Duodenal mucosa (tissue), 2 donors: ENCODE measurements around the gene PTBP1.
A peak's percentile ranks its signal among the peaks of the same experiment; 100 is the strongest.

Source experiments
- H3K27ac ChIP-seq: one replicate; pipeline ENCODE4 v1.7.0; 2013; ENCODE audit warnings: low read depth, low read length
- H3K27me3 ChIP-seq, 2 donors: one replicate each; pipeline ENCODE4 v1.7.0; 2013; ENCODE audit warnings: low read length in 2 of 2, control low read depth in 1 of 2; ENCODE audit not compliant: insufficient read depth in 2 of 2, control insufficient read depth in 1 of 2
- H3K36me3 ChIP-seq, 2 donors: one replicate each; pipeline ENCODE4 v1.7.0; 2013; ENCODE audit warnings: low read length in 2 of 2, control low read depth in 1 of 2; ENCODE audit not compliant: insufficient read depth in 2 of 2, control insufficient read depth in 1 of 2
- H3K4me1 ChIP-seq, 2 donors: one replicate each; pipeline ENCODE4 v1.7.0; 2013; ENCODE audit warnings: low read length in 2 of 2, control low read depth in 1 of 2; ENCODE audit not compliant: insufficient read depth in 2 of 2, control insufficient read depth in 1 of 2
- H3K4me3 ChIP-seq, 2 donors: one replicate each; pipeline ENCODE4 v1.7.0; 2013; ENCODE audit warnings: low read length in 2 of 2, low read depth in 1 of 2
- H3K9ac ChIP-seq, 2 donors: one replicate each; pipeline ENCODE4 v1.7.0; 2013; ENCODE audit warnings: low read length in 2 of 2, low read depth in 1 of 2
- H3K9me3 ChIP-seq, 2 donors: one replicate each; pipeline ENCODE4 v1.7.0; 2013; ENCODE audit warnings: low read length in 2 of 2, control low read depth in 1 of 2; ENCODE audit not compliant: control insufficient read depth in 1 of 2

Gene PTBP1

DNA sequence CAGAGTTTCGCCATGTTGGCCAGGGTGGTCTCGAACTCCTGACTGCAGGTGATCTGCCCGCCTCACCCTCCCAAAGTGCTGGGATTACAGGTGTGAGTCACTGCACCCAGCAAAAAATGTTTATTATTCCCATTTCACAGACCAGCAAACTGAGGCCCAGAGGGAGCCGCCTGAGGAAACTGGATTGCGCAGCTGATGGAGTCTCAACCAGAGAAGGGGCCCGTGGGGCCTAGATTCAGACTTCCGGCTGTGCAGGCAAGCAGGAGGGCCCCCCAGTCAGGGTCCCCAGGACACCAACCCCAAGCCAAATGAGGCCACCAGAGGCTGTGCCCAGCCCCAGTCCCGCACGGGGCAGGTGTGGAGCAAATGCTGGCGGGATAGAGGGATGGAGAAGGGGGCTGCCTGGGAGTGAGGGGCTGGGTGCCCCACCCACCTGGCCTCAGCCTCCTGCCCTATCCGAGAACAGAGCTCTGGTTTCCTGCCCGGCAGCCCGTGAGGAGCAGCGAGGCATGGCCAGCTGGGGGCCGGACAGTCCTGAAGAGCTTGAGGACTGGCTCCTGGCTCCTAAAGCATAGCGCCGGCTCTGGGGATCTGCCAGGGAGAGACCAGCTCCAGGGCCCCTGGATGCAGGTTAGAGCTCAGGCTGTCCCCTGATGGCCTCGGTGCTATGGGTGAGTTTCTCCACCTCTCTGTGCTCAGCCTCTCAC, 24.4 kb upstream of the PTBP1 start:
- Histone ChIP-seq H3K9me3 (no peaks in the 10 kb centered on the region), H3K9ac (no peak overlapping the region), H3K27me3 (no peaks in the 10 kb centered on the region), H3K4me3 (no peak overlapping the region), H3K4me1 (no peaks in the 10 kb centered on the region), H3K36me3 (no peaks in the 10 kb centered on the region), H3K27ac (no peak overlapping the region)

DNA sequence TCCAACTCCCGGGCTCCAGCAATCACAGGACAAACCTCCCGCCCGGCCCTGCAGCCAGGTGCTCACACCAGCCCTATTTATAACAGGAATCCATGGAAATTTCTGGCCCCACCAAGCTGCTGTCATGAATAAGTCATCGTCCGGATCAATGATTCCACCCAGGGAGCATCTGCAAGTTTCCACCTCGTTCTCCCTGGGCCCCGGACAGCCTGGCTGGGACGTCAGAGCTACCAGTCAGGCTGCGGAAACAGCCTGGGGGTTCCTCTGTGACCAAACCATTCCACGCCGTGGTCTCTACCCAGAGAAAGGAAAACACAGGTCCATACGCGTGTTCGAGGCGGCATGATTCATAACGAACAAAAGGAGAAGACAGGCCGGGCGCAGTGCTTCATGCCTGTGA, 20.7 kb upstream of the PTBP1 start:
- Histone ChIP-seq H3K4me3 (no peak overlapping the region), H3K36me3 (no peaks in the 10 kb centered on the region), H3K27me3 (no peaks in the 10 kb centered on the region), H3K4me1 (no peaks in the 10 kb centered on the region), H3K9me3 (no peaks in the 10 kb centered on the region), H3K9ac (no peak overlapping the region), H3K27ac (no peak overlapping the region)

DNA sequence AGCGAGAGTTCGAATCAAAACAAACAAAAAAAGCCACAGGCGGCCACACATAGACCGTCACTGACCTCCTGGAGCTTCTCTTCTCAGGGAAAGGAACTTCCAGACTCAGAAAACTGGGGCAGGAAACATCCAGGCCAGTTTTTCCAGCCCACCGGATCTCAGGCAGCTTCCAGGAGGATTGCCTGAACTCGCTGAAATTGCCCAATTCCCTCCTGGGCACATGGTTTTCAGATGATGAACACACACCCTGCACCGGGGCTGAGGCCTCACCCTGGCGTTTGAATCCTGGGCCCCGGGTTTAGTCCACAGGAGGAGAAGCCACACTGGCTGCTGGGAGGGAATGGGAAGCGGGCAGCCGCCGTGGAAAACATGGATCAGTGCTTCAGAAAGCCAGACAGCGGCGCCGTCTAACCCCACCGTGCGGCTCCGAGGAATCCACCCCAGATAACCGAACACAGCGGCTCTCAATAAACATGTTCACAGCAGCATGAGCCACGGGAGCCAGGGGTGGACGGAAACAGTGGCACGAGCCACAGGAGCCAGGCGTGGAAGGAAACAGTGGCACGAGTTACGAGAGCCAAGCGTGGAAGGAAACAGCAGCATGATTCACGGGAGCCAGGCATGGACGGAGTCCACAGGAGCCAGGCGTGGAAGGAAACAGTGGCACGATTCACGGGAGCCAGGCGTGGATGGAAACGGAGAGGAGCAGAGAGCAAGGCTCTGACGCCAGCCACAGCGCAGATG, 18.2 kb upstream of the PTBP1 start:
- no peak overlapping the region for H3K4me3 ChIP-seq
- peaks cover 6 to 9% of the 10 kb centered on the region in 2 donors for H3K4me1 ChIP-seq
- H3K36me3 ChIP-seq, result no peaks in the 10 kb centered on the region
- H3K9ac ChIP-seq, result no peak overlapping the region
- H3K27ac ChIP-seq, result peak overlapping the region; percentile 14
- H3K27me3 ChIP-seq, result peaks cover 0 to 4% of the 10 kb centered on the region in 2 donors
- no peaks in the 10 kb centered on the region for H3K9me3 ChIP-seq

DNA sequence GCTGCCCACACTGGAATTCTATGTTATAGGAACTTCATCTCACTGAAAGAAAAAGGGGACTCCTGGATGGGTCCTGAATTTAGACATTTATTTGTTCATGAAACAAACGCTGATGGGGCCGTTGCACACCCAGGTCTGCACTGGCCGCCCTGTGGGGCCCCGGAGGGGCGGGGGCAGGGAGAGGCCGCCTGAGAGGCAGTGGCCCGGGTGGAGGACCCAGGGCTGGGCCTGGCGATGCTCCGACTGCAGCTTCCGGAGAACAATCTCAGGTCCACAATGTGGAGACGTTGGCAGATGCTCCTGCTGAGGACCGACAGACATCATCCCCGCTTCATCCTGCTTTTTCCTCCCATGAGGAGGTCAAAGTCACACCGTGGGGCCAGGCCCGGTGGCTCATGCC, 16.3 kb upstream of the PTBP1 start:
- H3K4me1 ChIP-seq, result peaks cover 6 to 9% of the 10 kb centered on the region in 2 donors
- H3K27ac ChIP-seq, result no peak overlapping the region
- H3K9ac ChIP-seq, result no peak overlapping the region
- H3K27me3 ChIP-seq, result peaks cover 0 to 4% of the 10 kb centered on the region in 2 donors
- H3K9me3 ChIP-seq, result no peaks in the 10 kb centered on the region
- H3K36me3 ChIP-seq, result no peaks in the 10 kb centered on the region
- H3K4me3 ChIP-seq, result no peak overlapping the region

DNA sequence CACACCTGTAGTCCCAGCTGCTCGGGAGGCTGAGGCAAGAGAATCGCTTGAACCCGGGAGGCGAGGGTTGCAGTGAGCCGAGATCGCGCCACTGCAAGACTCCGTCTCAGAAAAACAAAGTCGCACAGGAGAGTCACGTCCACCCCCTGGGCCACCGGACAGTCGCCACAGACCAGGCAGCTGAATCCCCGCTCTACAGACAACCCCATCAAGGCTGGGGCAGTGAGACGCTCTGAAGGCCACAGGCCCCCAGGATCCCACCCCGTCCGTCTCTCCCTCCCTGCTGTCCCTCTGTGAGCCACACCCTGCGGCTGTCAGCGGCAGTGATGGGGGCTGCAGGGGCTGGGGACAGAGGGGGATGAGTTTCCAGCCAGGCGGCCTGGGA, 15.5 kb upstream of the PTBP1 start:
- Histone ChIP-seq H3K9me3 (no peaks in the 10 kb centered on the region), H3K4me3 (no peak overlapping the region), H3K36me3 (no peaks in the 10 kb centered on the region), H3K4me1 (peaks cover 6 to 9% of the 10 kb centered on the region in 2 donors), H3K27ac (peak overlapping the region; percentile 42), H3K27me3 (peaks cover 0 to 4% of the 10 kb centered on the region in 2 donors), H3K9ac (no peak overlapping the region)

DNA sequence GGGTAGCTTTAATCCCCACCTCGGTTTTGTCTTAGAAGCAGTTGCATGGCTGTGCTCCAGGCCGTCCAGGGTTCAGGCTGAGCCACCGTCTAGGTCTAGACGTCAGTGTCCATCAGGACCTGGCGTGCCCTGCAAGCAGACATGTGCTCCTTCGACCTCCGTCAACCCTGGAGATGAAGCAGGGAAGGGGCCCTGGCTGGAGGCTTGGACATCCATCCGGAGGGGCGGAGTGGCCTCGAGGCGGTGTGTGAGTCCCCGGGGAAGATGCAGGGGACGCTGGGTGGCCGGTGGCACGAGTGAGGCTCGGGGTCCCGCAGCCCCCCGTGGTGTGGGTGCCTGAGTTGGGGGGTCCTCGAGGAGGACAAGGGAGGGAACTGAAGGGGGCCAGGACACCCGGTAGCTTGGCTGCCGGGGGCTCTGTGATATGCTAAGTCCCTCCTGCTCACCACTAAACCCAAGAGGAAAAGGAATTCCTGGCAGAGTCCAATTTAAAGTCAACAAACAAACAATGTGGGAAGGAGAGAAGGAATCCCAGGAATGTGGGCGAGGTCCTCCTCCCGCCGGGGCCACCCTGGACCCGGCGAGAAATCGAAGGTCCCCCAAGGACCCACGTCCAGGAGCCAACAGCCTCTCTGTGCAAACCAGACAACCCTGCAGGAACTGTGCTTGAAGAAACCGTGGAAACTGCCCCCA, 14.9 kb upstream of the PTBP1 start:
- Histone ChIP-seq H3K36me3 (no peaks in the 10 kb centered on the region), H3K27ac (peak overlapping the region; percentile 42), H3K9me3 (no peaks in the 10 kb centered on the region), H3K9ac (peak overlapping the region in 1 of 2 donors; percentile 5), H3K4me3 (peak overlapping the region; percentile 16 to 34), H3K27me3 (peaks cover 0 to 4% of the 10 kb centered on the region in 2 donors), H3K4me1 (peaks cover 6 to 9% of the 10 kb centered on the region in 2 donors)

DNA sequence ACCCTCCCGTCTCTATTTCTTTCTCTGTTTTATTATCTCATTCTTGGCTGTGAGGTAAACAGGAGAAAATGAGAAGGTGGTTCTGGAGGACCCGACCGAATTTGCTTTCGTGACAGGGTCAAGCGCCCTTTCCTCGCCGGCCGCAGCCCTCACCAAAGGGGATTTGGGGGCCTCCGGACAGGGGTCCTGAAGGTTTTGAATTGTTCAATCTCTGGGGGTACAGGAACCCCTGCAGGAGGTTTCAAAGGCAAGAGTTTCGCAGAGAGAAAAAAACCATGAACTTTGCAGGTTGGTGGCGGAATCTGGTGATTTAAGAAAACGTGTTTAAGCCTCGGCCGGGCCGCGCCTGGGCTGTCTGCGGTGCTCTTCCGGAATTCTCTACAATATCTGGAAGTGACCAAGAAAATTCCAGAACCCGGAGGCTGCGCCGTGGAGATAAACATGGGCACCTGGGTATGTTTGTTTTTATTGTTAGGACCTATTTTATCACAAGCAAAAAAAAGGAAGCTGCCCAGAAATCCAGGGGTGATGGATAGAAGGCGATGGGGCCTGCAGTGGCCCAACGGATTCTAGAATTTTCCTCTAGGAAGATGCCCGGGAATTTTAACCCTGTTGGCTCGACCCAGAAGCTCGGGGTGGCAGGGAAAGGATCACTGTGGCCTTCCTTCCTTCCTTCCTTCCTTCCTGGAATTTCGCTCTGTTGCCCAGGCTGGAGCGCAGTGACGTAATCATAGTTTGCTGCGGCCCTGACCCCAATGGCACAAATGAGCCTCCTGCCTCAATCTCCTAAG, 14.2 kb upstream of the PTBP1 start:
- Histone ChIP-seq H3K27me3 (peaks cover 0 to 4% of the 10 kb centered on the region in 2 donors), H3K4me1 (peaks cover 6 to 9% of the 10 kb centered on the region in 2 donors), H3K9ac (peak overlapping the region in 1 of 2 donors; percentile 5), H3K4me3 (peak overlapping the region in 1 of 2 donors; percentile 34), H3K9me3 (no peaks in the 10 kb centered on the region), H3K27ac (no peak overlapping the region), H3K36me3 (no peaks in the 10 kb centered on the region)

DNA sequence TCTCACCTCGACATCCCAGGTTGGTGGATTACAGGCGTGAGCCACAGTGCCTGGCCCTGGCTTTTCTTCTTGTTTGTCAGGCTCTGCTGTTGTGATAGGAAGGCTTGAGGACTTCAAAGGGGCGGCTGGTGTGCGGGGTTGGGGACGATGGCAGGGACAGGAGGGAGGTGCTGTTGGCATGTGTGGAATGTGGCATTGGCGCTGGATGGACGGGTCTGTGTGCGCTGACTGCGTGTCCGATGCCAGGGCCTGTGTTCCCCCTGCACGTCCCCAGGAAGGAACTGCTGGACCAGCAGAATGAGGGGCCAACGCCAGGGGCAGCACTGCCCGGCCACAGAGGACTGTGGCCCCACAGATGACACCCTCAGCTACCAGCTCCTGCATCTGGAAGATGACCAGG, 12.7 kb upstream of the PTBP1 start:
- no peak overlapping the region for H3K9ac ChIP-seq
- peaks cover 0 to 4% of the 10 kb centered on the region in 2 donors for H3K27me3 ChIP-seq
- no peaks in the 10 kb centered on the region for H3K36me3 ChIP-seq
- no peak overlapping the region for H3K4me3 ChIP-seq
- peaks cover 6 to 9% of the 10 kb centered on the region in 2 donors for H3K4me1 ChIP-seq
- no peaks in the 10 kb centered on the region for H3K9me3 ChIP-seq
- no peak overlapping the region for H3K27ac ChIP-seq

DNA sequence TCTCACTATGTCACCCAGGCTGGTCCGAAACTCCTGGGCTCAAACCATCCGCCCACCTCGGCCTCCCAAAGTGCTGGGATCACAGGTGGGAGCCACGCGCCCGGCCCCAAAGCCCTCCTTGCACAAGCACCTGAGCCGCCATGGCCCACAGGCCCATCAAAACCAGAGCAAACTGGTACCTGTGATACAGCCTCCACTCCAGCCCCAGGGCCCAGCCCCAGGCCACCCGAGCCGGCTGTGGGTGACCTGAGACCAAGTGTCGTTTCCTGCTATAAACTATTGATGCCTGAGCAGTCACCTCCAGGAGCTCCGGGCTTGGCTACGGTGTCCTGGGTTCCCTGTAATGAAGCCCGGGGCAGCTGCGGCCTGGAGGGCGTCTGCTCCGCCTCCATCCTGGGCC, 9.7 kb upstream of the PTBP1 start:
- H3K36me3 ChIP-seq, result no peaks in the 10 kb centered on the region
- H3K27ac ChIP-seq, result peak overlapping the region; percentile 3
- no peak overlapping the region for H3K9ac ChIP-seq
- peaks cover 0 to 3% of the 10 kb centered on the region in 2 donors for H3K4me1 ChIP-seq
- H3K27me3 ChIP-seq, result peaks cover 0 to 4% of the 10 kb centered on the region in 2 donors
- H3K9me3 ChIP-seq, result no peaks in the 10 kb centered on the region
- H3K4me3 ChIP-seq, result no peak overlapping the region
